GM23338 (cell line): ENCODE measurements around the gene INTS6. TPM values are rescaled to one million over a fixed set of nuclear protein-coding genes. Genes with fewer than 3 reads are reported as not detected.

Experiments used
- ATAC-seq: fragments of 200-7000 bp; cut with Tn5 transposase; 3 replicates; pipeline ENCODE4 v1.9.1; 2020
- DNase-seq: peaks from one replicate; pipeline ENCODE4 v3.0.0-alpha.2; 2015; ENCODE audit warnings: low spot score
- H2AFZ ChIP-seq: fragments of 200-600 bp; sonication (generic); 2 replicates; pipeline ENCODE4 v1.8.0; 2016; ENCODE audit warnings: antibody characterized with exemption, mild to moderate bottlenecking, moderate library complexity
- H3F3A ChIP-seq: fragments of 200-600 bp; sonication (generic); replicated peaks from 2 replicates; pipeline ENCODE4 v1.8.0; 2017; ENCODE audit warnings: antibody characterized with exemption, mixed run types, low read depth
- H3K27ac ChIP-seq: fragments of 200-600 bp; sonication (generic); 2 replicates; pipeline ENCODE4 v1.6.1; 2016; ENCODE audit warnings: low read depth
- H3K27me3 ChIP-seq: fragments of 200-600 bp; sonication (generic); 2 replicates; pipeline ENCODE4 v1.8.0; 2016; ENCODE audit warnings: mild to moderate bottlenecking, mixed run types, moderate library complexity; ENCODE audit not compliant: insufficient read depth
- H3K36me3 ChIP-seq: fragments of 200-600 bp; sonication (generic); 2 replicates; pipeline ENCODE4 v1.8.0; 2016; ENCODE audit warnings: mild to moderate bottlenecking; ENCODE audit not compliant: insufficient read depth
- H3K4me1 ChIP-seq: fragments of 200-600 bp; sonication (generic); 2 replicates; pipeline ENCODE4 v1.8.0; 2016; ENCODE audit warnings: mild to moderate bottlenecking, moderate library complexity; ENCODE audit not compliant: insufficient read depth
- H3K4me2 ChIP-seq: fragments of 200-600 bp; sonication (generic); 2 replicates; pipeline ENCODE4 v1.7.1; 2017; ENCODE audit warnings: mixed run types
- H3K4me3 ChIP-seq: fragments of 200-600 bp; sonication (generic); 2 replicates; pipeline ENCODE4 v1.6.1; 2016; ENCODE audit warnings: mixed run types
- H3K79me2 ChIP-seq: fragments of 200-600 bp; sonication (generic); replicated peaks from 2 replicates; pipeline ENCODE4 v1.8.0; 2017; ENCODE audit warnings: mild to moderate bottlenecking; ENCODE audit not compliant: insufficient read depth
- H3K9me2 ChIP-seq: fragments of 200-600 bp; sonication (generic); 2 replicates; pipeline ENCODE4 v1.8.0; 2017; ENCODE audit not compliant: insufficient read depth
- H4K20me1 ChIP-seq: fragments of 200-600 bp; sonication (generic); replicated peaks from 2 replicates; pipeline ENCODE4 v1.8.0; 2017; ENCODE audit warnings: mild to moderate bottlenecking; ENCODE audit not compliant: insufficient read depth
- H3K27ac Mint-ChIP-seq: 2 replicates; pipeline ENCODE4 v1.8.0; 2020; ENCODE audit warnings: inconsistent platforms, mild to moderate bottlenecking, moderate library complexity, mixed read lengths
- H3K27me3 Mint-ChIP-seq: 3 replicates; pipeline ENCODE4 v1.8.0; 2022; ENCODE audit warnings: low read depth, mild to moderate bottlenecking, moderate library complexity, mixed read lengths, inconsistent platforms; ENCODE audit not compliant: insufficient read depth, poor library complexity
- H3K36me3 Mint-ChIP-seq: 3 replicates; pipeline ENCODE4 v1.8.0; 2021; ENCODE audit warnings: low read depth, mild to moderate bottlenecking, inconsistent platforms, moderate library complexity, mixed read lengths
- H3K4me1 Mint-ChIP-seq: 3 replicates; pipeline ENCODE4 v1.8.0; 2020; ENCODE audit warnings: mild to moderate bottlenecking, inconsistent platforms, mixed read lengths
- H3K4me3 Mint-ChIP-seq: 3 replicates; pipeline ENCODE4 v1.8.0; 2021; ENCODE audit warnings: moderate library complexity, mild to moderate bottlenecking, inconsistent platforms, mixed read lengths
- H3K9me3 Mint-ChIP-seq: 3 replicates; pipeline ENCODE4 v1.8.0; 2020; ENCODE audit warnings: moderate library complexity, mild to moderate bottlenecking, inconsistent platforms, mixed read lengths
- CREB1 ChIP-seq: fragments of 250-450 bp; sonication (Bioruptor Pico); IDR thresholded peaks from 2 replicates; pipeline ENCODE4 v1.5.0; 2020; ENCODE audit warnings: low read depth, mild to moderate bottlenecking, moderate library complexity
- CTCF ChIP-seq, 2 experiments: fragments of 200-600 bp in 1 of 2; sonication (generic) in 1 of 2; conservative IDR thresholded peaks; 2 replicates each; pipeline versions ENCODE4 v1.5.1 to v1.6.1; 2016 to 2017; ENCODE audit warnings: antibody characterized with exemption in 2 of 2, low read depth in 2 of 2, mild to moderate bottlenecking in 2 of 2, moderate library complexity in 1 of 2
- EZH2phosphoT487 ChIP-seq: fragments of 200-600 bp; sonication (generic); IDR thresholded peaks from one replicate; pipeline ENCODE4 v1.8.1; 2018; ENCODE audit warnings: antibody characterized with exemption; ENCODE audit not compliant: unreplicated experiment
- JUNB ChIP-seq: IDR thresholded peaks from one replicate; pipeline ENCODE4 v1.6.1; 2016; ENCODE audit warnings: antibody characterized with exemption; ENCODE audit not compliant: unreplicated experiment
- NANOG ChIP-seq: IDR thresholded peaks from 2 replicates; pipeline ENCODE4 v1.6.1; 2016; ENCODE audit warnings: antibody characterized with exemption, borderline replicate concordance
- POLR2AphosphoS5 ChIP-seq: IDR thresholded peaks from 2 replicates; pipeline ENCODE4 v1.6.1; 2016; ENCODE audit warnings: antibody characterized with exemption, low read depth
- STAT1 ChIP-seq: IDR thresholded peaks from one replicate; pipeline ENCODE4 v1.6.1; 2016; ENCODE audit warnings: antibody characterized with exemption; ENCODE audit not compliant: unreplicated experiment
- ZNF114 ChIP-seq: fragments of 250-450 bp; sonication (Bioruptor Pico); IDR thresholded peaks from 2 replicates; pipeline ENCODE4 v1.5.0; 2020; ENCODE audit warnings: mild to moderate bottlenecking, moderate library complexity
- polyA plus RNA-seq: library from polyadenylated mRNA; unstranded; fragments of >200 nt; fragmentation: Nextera tagmentation; extraction: Ambion mirVana; gene quantifications from 2 replicates; pipeline ENCODE4 v1.2.1, GENCODE V29; 2016
- total RNA-seq: library from RNA; depleted of rRNA; stranded (reverse); fragments of >200 nt; shearing (Covaris generic); gene quantifications from 2 replicates; pipeline ENCODE4 v1.2.3, GENCODE V29; 2014
- TF ChIP-seq, protein P1 (sequence below): IDR thresholded peaks from 2 replicates; pipeline ENCODE4 v1.6.1; 2016; ENCODE audit warnings: antibody characterized with exemption
- TF ChIP-seq, protein P2 (sequence below): fragments of 250-450 bp; sonication (Bioruptor Pico); IDR thresholded peaks from 2 replicates; pipeline ENCODE4 v1.5.0; 2020; ENCODE audit warnings: mild to moderate bottlenecking, moderate library complexity
- TF ChIP-seq, protein P3 (sequence below): IDR thresholded peaks from one replicate; pipeline ENCODE4 v1.6.1; 2018; ENCODE audit warnings: antibody characterized with exemption; ENCODE audit not compliant: unreplicated experiment

Gene INTS6
- total and polyA plus RNA-seq, 2 experiments from 2014 or later: 24.8 to 38.6 TPM

DNA sequence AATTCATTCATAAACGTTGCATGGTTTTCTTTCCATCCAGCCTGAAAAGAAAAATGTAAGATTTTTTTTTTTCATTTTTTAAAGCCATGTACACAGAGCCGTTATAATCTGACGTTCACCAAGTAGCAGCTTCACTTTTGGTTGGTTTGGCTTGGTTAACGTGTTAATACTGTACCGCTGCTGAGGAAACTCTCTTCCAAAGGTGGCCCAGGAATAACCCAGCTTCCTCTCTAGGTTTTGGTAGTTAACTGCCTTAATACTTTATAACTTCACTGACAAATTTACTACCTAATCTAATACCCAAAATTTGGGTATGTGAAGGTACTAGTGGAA is 1.7 kb downstream of the INTS6 start:
- Histone ChIP-seq H3K4me3 (peak overlapping the region; percentile 91), H3K4me1 (peaks cover 14% of the 10 kb centered on the region), H3K79me2 (peaks cover 14% of the 10 kb centered on the region), H3K4me2 (peak overlapping the region; percentile 86), H3K27ac (peak overlapping the region; percentile 34; the same call in 1 of the 2 replicates), H3K27me3 (no peaks in the 10 kb centered on the region), H3K9me2 (no peaks in the 10 kb centered on the region), H3K36me3 (peaks cover 26% of the 10 kb centered on the region; the same call in 1 of the 2 replicates), H2AFZ (peak overlapping the region; percentile 38; the same call in 1 of the 2 replicates), H4K20me1 (peaks cover 12% of the 10 kb centered on the region; the same call in 1 of the 2 replicates), H3F3A (peaks cover 9% of the 10 kb centered on the region; the same call in 1 of the 2 replicates)
- H3K9me3 Mint-ChIP-seq: peaks cover 13% of the 10 kb centered on the region
- peak overlapping the region; percentile 84 for H3K4me3 Mint-ChIP-seq
- DNase-seq: no peak
- peaks cover 7% of the 10 kb centered on the region for H3K27me3 Mint-ChIP-seq
- TF ChIP-seq CTCF (conservative IDR thresholded peaks at IDR 0.05; ENCODE audit: low read depth in 2 of 2) (no peak), EZH2phosphoT487 (no peak), STAT1 (no peak), POLR2AphosphoS5 (no peak), ZNF114 (CRISPR knock-in tag) (no peak), NANOG (no peak), CREB1 (CRISPR knock-in tag) (no peak), JUNB (no peak)
- TF ChIP-seq, protein P1, sequence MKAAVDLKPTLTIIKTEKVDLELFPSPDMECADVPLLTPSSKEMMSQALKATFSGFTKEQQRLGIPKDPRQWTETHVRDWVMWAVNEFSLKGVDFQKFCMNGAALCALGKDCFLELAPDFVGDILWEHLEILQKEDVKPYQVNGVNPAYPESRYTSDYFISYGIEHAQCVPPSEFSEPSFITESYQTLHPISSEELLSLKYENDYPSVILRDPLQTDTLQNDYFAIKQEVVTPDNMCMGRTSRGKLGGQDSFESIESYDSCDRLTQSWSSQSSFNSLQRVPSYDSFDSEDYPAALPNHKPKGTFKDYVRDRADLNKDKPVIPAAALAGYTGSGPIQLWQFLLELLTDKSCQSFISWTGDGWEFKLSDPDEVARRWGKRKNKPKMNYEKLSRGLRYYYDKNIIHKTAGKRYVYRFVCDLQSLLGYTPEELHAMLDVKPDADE: no peak
- TF ChIP-seq, protein P2, sequence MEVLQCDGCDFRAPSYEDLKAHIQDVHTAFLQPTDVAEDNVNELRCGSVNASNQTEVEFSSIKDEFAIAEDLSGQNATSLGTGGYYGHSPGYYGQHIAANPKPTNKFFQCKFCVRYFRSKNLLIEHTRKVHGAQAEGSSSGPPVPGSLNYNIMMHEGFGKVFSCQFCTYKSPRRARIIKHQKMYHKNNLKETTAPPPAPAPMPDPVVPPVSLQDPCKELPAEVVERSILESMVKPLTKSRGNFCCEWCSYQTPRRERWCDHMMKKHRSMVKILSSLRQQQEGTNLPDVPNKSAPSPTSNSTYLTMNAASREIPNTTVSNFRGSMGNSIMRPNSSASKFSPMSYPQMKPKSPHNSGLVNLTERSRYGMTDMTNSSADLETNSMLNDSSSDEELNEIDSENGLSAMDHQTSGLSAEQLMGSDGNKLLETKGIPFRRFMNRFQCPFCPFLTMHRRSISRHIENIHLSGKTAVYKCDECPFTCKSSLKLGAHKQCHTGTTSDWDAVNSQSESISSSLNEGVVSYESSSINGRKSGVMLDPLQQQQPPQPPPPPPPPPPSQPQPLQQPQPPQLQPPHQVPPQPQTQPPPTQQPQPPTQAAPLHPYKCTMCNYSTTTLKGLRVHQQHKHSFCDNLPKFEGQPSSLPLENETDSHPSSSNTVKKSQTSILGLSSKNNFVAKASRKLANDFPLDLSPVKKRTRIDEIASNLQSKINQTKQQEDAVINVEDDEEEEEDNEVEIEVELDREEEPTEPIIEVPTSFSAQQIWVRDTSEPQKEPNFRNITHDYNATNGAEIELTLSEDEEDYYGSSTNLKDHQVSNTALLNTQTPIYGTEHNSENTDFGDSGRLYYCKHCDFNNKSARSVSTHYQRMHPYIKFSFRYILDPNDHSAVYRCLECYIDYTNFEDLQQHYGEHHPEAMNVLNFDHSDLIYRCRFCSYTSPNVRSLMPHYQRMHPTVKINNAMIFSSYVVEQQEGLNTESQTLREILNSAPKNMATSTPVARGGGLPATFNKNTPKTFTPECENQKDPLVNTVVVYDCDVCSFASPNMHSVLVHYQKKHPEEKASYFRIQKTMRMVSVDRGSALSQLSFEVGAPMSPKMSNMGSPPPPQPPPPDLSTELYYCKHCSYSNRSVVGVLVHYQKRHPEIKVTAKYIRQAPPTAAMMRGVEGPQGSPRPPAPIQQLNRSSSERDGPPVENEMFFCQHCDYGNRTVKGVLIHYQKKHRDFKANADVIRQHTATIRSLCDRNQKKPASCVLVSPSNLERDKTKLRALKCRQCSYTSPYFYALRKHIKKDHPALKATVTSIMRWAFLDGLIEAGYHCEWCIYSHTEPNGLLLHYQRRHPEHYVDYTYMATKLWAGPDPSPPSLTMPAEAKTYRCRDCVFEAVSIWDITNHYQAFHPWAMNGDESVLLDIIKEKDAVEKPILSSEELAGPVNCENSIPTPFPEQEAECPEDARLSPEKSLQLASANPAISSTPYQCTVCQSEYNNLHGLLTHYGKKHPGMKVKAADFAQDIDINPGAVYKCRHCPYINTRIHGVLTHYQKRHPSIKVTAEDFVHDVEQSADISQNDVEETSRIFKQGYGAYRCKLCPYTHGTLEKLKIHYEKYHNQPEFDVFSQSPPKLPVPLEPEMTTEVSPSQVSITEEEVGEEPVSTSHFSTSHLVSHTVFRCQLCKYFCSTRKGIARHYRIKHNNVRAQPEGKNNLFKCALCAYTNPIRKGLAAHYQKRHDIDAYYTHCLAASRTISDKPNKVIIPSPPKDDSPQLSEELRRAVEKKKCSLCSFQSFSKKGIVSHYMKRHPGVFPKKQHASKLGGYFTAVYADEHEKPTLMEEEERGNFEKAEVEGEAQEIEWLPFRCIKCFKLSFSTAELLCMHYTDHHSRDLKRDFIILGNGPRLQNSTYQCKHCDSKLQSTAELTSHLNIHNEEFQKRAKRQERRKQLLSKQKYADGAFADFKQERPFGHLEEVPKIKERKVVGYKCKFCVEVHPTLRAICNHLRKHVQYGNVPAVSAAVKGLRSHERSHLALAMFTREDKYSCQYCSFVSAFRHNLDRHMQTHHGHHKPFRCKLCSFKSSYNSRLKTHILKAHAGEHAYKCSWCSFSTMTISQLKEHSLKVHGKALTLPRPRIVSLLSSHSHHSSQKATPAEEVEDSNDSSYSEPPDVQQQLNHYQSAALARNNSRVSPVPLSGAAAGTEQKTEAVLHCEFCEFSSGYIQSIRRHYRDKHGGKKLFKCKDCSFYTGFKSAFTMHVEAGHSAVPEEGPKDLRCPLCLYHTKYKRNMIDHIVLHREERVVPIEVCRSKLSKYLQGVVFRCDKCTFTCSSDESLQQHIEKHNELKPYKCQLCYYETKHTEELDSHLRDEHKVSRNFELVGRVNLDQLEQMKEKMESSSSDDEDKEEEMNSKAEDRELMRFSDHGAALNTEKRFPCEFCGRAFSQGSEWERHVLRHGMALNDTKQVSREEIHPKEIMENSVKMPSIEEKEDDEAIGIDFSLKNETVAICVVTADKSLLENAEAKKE (CRISPR knock-in tag): no peak
- TF ChIP-seq, protein P3, sequence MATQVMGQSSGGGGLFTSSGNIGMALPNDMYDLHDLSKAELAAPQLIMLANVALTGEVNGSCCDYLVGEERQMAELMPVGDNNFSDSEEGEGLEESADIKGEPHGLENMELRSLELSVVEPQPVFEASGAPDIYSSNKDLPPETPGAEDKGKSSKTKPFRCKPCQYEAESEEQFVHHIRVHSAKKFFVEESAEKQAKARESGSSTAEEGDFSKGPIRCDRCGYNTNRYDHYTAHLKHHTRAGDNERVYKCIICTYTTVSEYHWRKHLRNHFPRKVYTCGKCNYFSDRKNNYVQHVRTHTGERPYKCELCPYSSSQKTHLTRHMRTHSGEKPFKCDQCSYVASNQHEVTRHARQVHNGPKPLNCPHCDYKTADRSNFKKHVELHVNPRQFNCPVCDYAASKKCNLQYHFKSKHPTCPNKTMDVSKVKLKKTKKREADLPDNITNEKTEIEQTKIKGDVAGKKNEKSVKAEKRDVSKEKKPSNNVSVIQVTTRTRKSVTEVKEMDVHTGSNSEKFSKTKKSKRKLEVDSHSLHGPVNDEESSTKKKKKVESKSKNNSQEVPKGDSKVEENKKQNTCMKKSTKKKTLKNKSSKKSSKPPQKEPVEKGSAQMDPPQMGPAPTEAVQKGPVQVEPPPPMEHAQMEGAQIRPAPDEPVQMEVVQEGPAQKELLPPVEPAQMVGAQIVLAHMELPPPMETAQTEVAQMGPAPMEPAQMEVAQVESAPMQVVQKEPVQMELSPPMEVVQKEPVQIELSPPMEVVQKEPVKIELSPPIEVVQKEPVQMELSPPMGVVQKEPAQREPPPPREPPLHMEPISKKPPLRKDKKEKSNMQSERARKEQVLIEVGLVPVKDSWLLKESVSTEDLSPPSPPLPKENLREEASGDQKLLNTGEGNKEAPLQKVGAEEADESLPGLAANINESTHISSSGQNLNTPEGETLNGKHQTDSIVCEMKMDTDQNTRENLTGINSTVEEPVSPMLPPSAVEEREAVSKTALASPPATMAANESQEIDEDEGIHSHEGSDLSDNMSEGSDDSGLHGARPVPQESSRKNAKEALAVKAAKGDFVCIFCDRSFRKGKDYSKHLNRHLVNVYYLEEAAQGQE: no peak
- peaks cover 31% of the 10 kb centered on the region for H3K4me1 Mint-ChIP-seq
- H3K27ac Mint-ChIP-seq: 0 out of 2 replicates have a peak overlapping the region, but pooled peaks have one; percentile 67
- ATAC-seq: no peak
- peaks cover 53% of the 10 kb centered on the region for H3K36me3 Mint-ChIP-seq
